NCI-H128 (cell line): Measurements from ENCODE around the gene SOCS7.
"Not testable (repeated sequence)": the region's sequence is repeated elsewhere in the genome, so short reads cannot be mapped to it uniquely, and the experiment has no call there.

ENCODE experiments used
- DNase-seq: peaks from one replicate; lab custom pipeline; 2025; ENCODE audit not compliant: unreplicated experiment; lab: John Stamatoyannopoulos, UW

SOCS7 gene

GRCh38 chr17:38437313-38437712, 85.7 kb downstream of the SOCS7 start:
- not testable (repeated sequence) for DNase-seq

GRCh38 chr17:38439436-38439835, 87.8 kb downstream of the SOCS7 start:
- DNase-seq: no peak

GRCh38 chr17:38440614-38441397, 89.2 kb downstream of the SOCS7 start:
- no peak for DNase-seq

- DNase-seq: no peak
Measured at GRCh38 chr17:38441429-38442061, 89.9 kb downstream of the SOCS7 start.

GRCh38 chr17:38442548-38442947, 90.9 kb downstream of the SOCS7 start:
- no peak for DNase-seq

- DNase-seq: no peak
Measured at GRCh38 chr17:38443356-38444031, 91.8 kb downstream of the SOCS7 start.

GRCh38 chr17:38444151-38444550, 92.5 kb downstream of the SOCS7 start:
- DNase-seq: no peak

- DNase-seq: no peak
Measured at GRCh38 chr17:38447502-38448085, 96.0 kb downstream of the SOCS7 start.

- no peak for DNase-seq
Measured at GRCh38 chr17:38448208-38448771, 96.6 kb downstream of the SOCS7 start.

- no peak for DNase-seq
Measured at GRCh38 chr17:38449364-38449763, 97.7 kb downstream of the SOCS7 start.

GRCh38 chr17:38450557-38451029, 98.9 kb downstream of the SOCS7 start:
- no peak for DNase-seq

GRCh38 chr17:38451030-38451839, 99.6 kb downstream of the SOCS7 start:
- no peak for DNase-seq

- no peak for DNase-seq
Measured at GRCh38 chr17:38451840-38452529, 100.3 kb downstream of the SOCS7 start.

- DNase-seq: no peak
Measured at GRCh38 chr17:38452719-38453118, 101.1 kb downstream of the SOCS7 start.

- no peak for DNase-seq
Measured at GRCh38 chr17:38453951-38454421, 102.3 kb downstream of the SOCS7 start.

GRCh38 chr17:38454532-38454931, 102.9 kb downstream of the SOCS7 start:
- no peak for DNase-seq
